HL-60 (cell line): ENCODE data around the gene LRRC4C.

Source experiments
- POLR2AphosphoS5 ChIP-seq: IDR thresholded peaks from 2 replicates; pipeline ENCODE4 v1.6.1; 2012; ENCODE audit warnings: low read depth
- SPI1 ChIP-seq: IDR thresholded peaks from 2 replicates; pipeline ENCODE4 v1.6.1; 2012; ENCODE audit warnings: low read depth, mild to moderate bottlenecking, borderline replicate concordance
- TF ChIP-seq, protein P1 (sequence below): IDR thresholded peaks from one replicate; pipeline ENCODE4 v1.5.1; 2011; ENCODE audit warnings: low read length, control low read depth, inconsistent platforms; ENCODE audit not compliant: insufficient read depth
- TF ChIP-seq, protein P2 (sequence below): IDR thresholded peaks from 2 replicates; pipeline ENCODE4 v1.6.1; 2012; ENCODE audit warnings: low read depth; ENCODE audit not compliant: insufficient replicate concordance

DNA sequence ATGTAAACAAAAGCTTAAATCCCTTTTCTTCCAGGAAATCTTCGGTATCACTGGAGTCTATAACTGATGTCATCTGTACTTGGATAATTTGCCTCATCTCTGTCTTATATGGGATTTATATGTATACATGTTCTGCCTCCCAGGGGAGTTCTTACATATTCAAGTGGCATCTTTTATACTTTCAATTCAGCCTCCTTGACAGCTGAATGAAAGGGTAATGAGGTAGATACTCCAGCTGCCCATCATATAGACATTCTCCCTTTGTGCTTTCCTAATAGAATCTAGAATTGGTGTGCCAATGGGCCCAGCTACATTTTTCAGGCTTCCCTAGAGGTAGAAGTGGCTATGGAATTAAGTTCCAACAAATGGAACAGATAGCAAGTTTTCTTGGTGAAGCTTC is 223.8 kb downstream of the LRRC4C start:
- TF ChIP-seq, protein P1, sequence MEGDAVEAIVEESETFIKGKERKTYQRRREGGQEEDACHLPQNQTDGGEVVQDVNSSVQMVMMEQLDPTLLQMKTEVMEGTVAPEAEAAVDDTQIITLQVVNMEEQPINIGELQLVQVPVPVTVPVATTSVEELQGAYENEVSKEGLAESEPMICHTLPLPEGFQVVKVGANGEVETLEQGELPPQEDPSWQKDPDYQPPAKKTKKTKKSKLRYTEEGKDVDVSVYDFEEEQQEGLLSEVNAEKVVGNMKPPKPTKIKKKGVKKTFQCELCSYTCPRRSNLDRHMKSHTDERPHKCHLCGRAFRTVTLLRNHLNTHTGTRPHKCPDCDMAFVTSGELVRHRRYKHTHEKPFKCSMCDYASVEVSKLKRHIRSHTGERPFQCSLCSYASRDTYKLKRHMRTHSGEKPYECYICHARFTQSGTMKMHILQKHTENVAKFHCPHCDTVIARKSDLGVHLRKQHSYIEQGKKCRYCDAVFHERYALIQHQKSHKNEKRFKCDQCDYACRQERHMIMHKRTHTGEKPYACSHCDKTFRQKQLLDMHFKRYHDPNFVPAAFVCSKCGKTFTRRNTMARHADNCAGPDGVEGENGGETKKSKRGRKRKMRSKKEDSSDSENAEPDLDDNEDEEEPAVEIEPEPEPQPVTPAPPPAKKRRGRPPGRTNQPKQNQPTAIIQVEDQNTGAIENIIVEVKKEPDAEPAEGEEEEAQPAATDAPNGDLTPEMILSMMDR: no peak
- TF ChIP-seq POLR2AphosphoS5: no peak
- TF ChIP-seq SPI1: no peak
- TF ChIP-seq, protein P2, sequence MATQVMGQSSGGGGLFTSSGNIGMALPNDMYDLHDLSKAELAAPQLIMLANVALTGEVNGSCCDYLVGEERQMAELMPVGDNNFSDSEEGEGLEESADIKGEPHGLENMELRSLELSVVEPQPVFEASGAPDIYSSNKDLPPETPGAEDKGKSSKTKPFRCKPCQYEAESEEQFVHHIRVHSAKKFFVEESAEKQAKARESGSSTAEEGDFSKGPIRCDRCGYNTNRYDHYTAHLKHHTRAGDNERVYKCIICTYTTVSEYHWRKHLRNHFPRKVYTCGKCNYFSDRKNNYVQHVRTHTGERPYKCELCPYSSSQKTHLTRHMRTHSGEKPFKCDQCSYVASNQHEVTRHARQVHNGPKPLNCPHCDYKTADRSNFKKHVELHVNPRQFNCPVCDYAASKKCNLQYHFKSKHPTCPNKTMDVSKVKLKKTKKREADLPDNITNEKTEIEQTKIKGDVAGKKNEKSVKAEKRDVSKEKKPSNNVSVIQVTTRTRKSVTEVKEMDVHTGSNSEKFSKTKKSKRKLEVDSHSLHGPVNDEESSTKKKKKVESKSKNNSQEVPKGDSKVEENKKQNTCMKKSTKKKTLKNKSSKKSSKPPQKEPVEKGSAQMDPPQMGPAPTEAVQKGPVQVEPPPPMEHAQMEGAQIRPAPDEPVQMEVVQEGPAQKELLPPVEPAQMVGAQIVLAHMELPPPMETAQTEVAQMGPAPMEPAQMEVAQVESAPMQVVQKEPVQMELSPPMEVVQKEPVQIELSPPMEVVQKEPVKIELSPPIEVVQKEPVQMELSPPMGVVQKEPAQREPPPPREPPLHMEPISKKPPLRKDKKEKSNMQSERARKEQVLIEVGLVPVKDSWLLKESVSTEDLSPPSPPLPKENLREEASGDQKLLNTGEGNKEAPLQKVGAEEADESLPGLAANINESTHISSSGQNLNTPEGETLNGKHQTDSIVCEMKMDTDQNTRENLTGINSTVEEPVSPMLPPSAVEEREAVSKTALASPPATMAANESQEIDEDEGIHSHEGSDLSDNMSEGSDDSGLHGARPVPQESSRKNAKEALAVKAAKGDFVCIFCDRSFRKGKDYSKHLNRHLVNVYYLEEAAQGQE: no peak
